ENCODE measurements around the gene LILRA2. TPM values are rescaled to one million over a fixed set of nuclear protein-coding genes. Genes with fewer than 3 reads are reported as not detected.

Gene LILRA2
- total and polyA plus RNA-seq, 10 of the 15 experiments (the other 5 are each of a cell fraction or from before 2014, with no cell fraction given), result 0.16 to 1.8 (median 0.43) TPM

GRCh38 chr19:54551293-54551692 lies 22.3 kb upstream of the LILRA2 start (continued):
- no peak for TF ChIP-seq PRDM15 (CRISPR knock-in tag; IDR thresholded peaks at IDR 0.05)
- no peak for TF ChIP-seq CBX5 (IDR thresholded peaks at IDR 0.05; ENCODE audit: low read depth)
- no peak for TF ChIP-seq NKRF (conservative IDR thresholded peaks at IDR 0.05)
- TF ChIP-seq IKZF2 (IDR thresholded peaks at IDR 0.05), result peak in 1 of 2 experiments; percentile 60; a peak in 1 of 4 replicates
- TF ChIP-seq PBX3 (IDR thresholded peaks at IDR 0.05; ENCODE audit: insufficient replicate concordance, low read depth, low read length), result no peak
- no peak for TF ChIP-seq SMARCA5 (IDR thresholded peaks at IDR 0.05)
- TF ChIP-seq ZNF274 (IDR thresholded peaks at IDR 0.05; ENCODE audit: insufficient read depth, insufficient read length), result no peak
- TF ChIP-seq ZBED1 (IDR thresholded peaks at IDR 0.05; ENCODE audit: borderline replicate concordance), result no peak
- no peak for TF ChIP-seq BMI1 (IDR thresholded peaks at IDR 0.05; ENCODE audit: borderline replicate concordance)
- TF ChIP-seq PML (IDR thresholded peaks at IDR 0.05; ENCODE audit: low read length), result no peak
- TF ChIP-seq TCF3 (IDR thresholded peaks at IDR 0.05; ENCODE audit: borderline replicate concordance, insufficient read depth, low read depth, low read length), result no peak
- peak; percentile 25 for TF ChIP-seq MEF2B (IDR thresholded peaks at IDR 0.05; ENCODE audit: partially characterized antibody, poor library complexity, severe bottlenecking)
- no peak for TF ChIP-seq ZSCAN29 (IDR thresholded peaks at IDR 0.05)
- no peak for TF ChIP-seq ELK1 (IDR thresholded peaks at IDR 0.05; ENCODE audit: low read depth, low read length)
- no peak for TF ChIP-seq CEBPB (IDR thresholded peaks at IDR 0.05; ENCODE audit: borderline replicate concordance in 1 of 2, low read depth in 2 of 2, low read length in 2 of 2)
- no peak for TF ChIP-seq NFXL1 (IDR thresholded peaks at IDR 0.05; ENCODE audit: borderline replicate concordance)
- TF ChIP-seq STAT1 (conservative IDR thresholded peaks at IDR 0.05), result no peak
- no peak for TF ChIP-seq RAD21 (IDR thresholded peaks at IDR 0.05; ENCODE audit: insufficient read depth, low read depth, low read length)
- no peak for TF ChIP-seq ZNF24 (IDR thresholded peaks at IDR 0.05)
- TF ChIP-seq HDAC2 (IDR thresholded peaks at IDR 0.05), result no peak
- TF ChIP-seq BACH1 (IDR thresholded peaks at IDR 0.05; ENCODE audit: borderline replicate concordance), result no peak
- TF ChIP-seq EZH2 (IDR thresholded peaks at IDR 0.05; ENCODE audit: borderline replicate concordance, control insufficient read depth, low read depth, low read length), result no peak
- TF ChIP-seq SRF (IDR thresholded peaks at IDR 0.05; ENCODE audit: low read depth in 2 of 2, low read length in 2 of 2), result no peak
- no peak for TF ChIP-seq SMAD1 (IDR thresholded peaks at IDR 0.05; ENCODE audit: low read depth, partially characterized antibody)
- TF ChIP-seq HDAC6 (IDR thresholded peaks at IDR 0.05; ENCODE audit: unreplicated experiment), result no peak

All from GM12878 (cell line).